K562 (cell line): Measurements from ENCODE around the gene BSN.
"Not testable (repeated sequence)": the region's sequence is repeated elsewhere in the genome, so short reads cannot be mapped to it uniquely, and the experiment has no call there.

ENCODE experiments used
- BMI1 ChIP-seq: fragments of 150-350 bp; IDR thresholded peaks from 2 replicates; pipeline ENCODE4 v1.6.1; 2014; ENCODE audit warnings: low read length
- DDX20 ChIP-seq: fragments of 450-650 bp; IDR thresholded peaks from 2 replicates; pipeline ENCODE4 v1.6.1; 2016; ENCODE audit warnings: missing genetic modification characterization, low read depth, mild to moderate bottlenecking, missing compliant biosample characterization, moderate library complexity
- ELF2 ChIP-seq: fragments of 250-450 bp; sonication (Bioruptor Pico); IDR thresholded peaks from 2 replicates; pipeline ENCODE4 v1.5.0; 2021; ENCODE audit warnings: mild to moderate bottlenecking
- HDAC6 ChIP-seq: IDR thresholded peaks from 2 replicates; pipeline ENCODE4 v1.6.1; 2012; ENCODE audit warnings: low read depth, mild to moderate bottlenecking, control low read depth, inconsistent platforms, low read length, moderate library complexity
- JUND ChIP-seq, 2 experiments: IDR thresholded peaks; 2 replicates in 1 of 2; 3 replicates in 1 of 2; pipeline ENCODE4 v1.6.1; 2011; ENCODE audit warnings: borderline replicate concordance in 2 of 2, low read depth in 2 of 2, low read length in 2 of 2, improper control_type of control experiment in 1 of 2, missing biosample characterization in 1 of 2, missing genetic modification characterization in 1 of 2, missing genetic modification reagents in 1 of 2
- MTA2 ChIP-seq: fragments of 450-650 bp; IDR thresholded peaks from 2 replicates; pipeline ENCODE4 v1.6.1; 2016; ENCODE audit warnings: low read depth
- POLR2AphosphoS5 ChIP-seq: IDR thresholded peaks from 2 replicates; pipeline ENCODE4 v1.6.1; 2011; ENCODE audit warnings: mild to moderate bottlenecking, low read depth, low read length, moderate library complexity; ENCODE audit not compliant: control insufficient read depth, insufficient read depth
- RHOXF2B ChIP-seq: fragments of 250-450 bp; sonication (Bioruptor Pico); conservative IDR thresholded peaks from 2 replicates; pipeline ENCODE4 v1.5.1; 2021
- TF ChIP-seq, protein P1 (sequence below), 2 experiments: IDR thresholded peaks; 2 replicates each; pipeline ENCODE4 v1.6.1; 2011; ENCODE audit warnings: borderline replicate concordance in 1 of 2, control low read depth in 1 of 2, low read depth in 1 of 2, low read length in 1 of 2, mild to moderate bottlenecking in 1 of 2, mixed read lengths in 1 of 2, moderate library complexity in 1 of 2; ENCODE audit not compliant: insufficient read depth in 1 of 2, insufficient read length in 1 of 2, poor library complexity in 1 of 2, severe bottlenecking in 1 of 2; ENCODE audit errors: extremely low read depth in 1 of 2
- TF ChIP-seq, protein P2 (sequence below): sonication (generic); formaldehyde crosslinking; IDR thresholded peaks from 2 replicates; pipeline ENCODE4 v1.9.0; 2022; ENCODE audit warnings: mild to moderate bottlenecking, missing genetic modification reagents
- TF ChIP-seq, protein P3 (sequence below), 2 experiments: fragments of 450-650 bp in 1 of 2; sonication (generic) in 1 of 2; formaldehyde crosslinking in 1 of 2; IDR thresholded peaks; 2 replicates each; pipeline versions ENCODE4 v1.7.1 to v1.9.0; 2016 to 2022; ENCODE audit warnings: inconsistent platforms in 1 of 2, mild to moderate bottlenecking in 1 of 2, missing genetic modification reagents in 1 of 2

DNA sequence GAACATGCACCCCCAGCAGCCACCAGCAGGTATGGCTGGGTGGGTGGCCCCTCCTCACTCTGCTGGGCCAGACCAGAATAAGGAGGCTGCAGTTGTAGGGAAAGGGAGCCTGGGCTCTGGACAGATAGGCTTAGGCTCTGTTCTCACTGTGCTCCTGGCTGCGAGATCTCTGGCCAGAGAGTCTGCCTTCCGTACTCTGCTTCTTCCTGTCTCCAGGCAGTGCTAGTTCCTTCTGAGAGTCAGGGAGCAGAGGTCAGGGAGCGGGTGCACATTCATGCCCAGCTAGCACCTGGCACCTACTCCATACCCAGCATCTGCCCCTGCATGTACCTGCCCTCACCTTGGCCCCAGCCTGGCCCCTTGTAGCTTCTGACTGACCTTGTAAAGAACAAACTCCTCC, 137.2 kb downstream of the BSN start:
- TF ChIP-seq, protein P1, sequence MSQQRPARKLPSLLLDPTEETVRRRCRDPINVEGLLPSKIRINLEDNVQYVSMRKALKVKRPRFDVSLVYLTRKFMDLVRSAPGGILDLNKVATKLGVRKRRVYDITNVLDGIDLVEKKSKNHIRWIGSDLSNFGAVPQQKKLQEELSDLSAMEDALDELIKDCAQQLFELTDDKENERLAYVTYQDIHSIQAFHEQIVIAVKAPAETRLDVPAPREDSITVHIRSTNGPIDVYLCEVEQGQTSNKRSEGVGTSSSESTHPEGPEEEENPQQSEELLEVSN (IDR thresholded peaks at IDR 0.05; ENCODE audit: borderline replicate concordance in 1 of 2, extremely low read depth in 1 of 2, insufficient read depth in 1 of 2, insufficient read length in 1 of 2, low read depth in 1 of 2, low read length in 1 of 2, poor library complexity in 1 of 2, severe bottlenecking in 1 of 2), result not testable (repeated sequence)
- not testable (repeated sequence) for TF ChIP-seq RHOXF2B (CRISPR knock-in tag); POLR2AphosphoS5; BMI1; DDX20 (tag); ELF2 (CRISPR knock-in tag); JUND (IDR thresholded peaks at IDR 0.05; ENCODE audit: borderline replicate concordance, low read depth, low read length); JUND (tag; IDR thresholded peaks at IDR 0.05; ENCODE audit: borderline replicate concordance, low read depth, low read length); HDAC6; MTA2
- TF ChIP-seq, protein P2, sequence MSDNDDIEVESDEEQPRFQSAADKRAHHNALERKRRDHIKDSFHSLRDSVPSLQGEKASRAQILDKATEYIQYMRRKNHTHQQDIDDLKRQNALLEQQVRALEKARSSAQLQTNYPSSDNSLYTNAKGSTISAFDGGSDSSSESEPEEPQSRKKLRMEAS (CRISPR knock-in tag), result not testable (repeated sequence)
- TF ChIP-seq, protein P3, sequence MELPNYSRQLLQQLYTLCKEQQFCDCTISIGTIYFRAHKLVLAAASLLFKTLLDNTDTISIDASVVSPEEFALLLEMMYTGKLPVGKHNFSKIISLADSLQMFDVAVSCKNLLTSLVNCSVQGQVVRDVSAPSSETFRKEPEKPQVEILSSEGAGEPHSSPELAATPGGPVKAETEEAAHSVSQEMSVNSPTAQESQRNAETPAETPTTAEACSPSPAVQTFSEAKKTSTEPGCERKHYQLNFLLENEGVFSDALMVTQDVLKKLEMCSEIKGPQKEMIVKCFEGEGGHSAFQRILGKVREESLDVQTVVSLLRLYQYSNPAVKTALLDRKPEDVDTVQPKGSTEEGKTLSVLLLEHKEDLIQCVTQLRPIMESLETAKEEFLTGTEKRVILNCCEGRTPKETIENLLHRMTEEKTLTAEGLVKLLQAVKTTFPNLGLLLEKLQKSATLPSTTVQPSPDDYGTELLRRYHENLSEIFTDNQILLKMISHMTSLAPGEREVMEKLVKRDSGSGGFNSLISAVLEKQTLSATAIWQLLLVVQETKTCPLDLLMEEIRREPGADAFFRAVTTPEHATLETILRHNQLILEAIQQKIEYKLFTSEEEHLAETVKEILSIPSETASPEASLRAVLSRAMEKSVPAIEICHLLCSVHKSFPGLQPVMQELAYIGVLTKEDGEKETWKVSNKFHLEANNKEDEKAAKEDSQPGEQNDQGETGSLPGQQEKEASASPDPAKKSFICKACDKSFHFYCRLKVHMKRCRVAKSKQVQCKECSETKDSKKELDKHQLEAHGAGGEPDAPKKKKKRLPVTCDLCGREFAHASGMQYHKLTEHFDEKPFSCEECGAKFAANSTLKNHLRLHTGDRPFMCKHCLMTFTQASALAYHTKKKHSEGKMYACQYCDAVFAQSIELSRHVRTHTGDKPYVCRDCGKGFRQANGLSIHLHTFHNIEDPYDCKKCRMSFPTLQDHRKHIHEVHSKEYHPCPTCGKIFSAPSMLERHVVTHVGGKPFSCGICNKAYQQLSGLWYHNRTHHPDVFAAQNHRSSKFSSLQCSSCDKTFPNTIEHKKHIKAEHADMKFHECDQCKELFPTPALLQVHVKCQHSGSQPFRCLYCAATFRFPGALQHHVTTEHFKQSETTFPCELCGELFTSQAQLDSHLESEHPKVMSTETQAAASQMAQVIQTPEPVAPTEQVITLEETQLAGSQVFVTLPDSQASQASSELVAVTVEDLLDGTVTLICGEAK (IDR thresholded peaks at IDR 0.05), result not testable (repeated sequence)
- TF ChIP-seq, protein P3 (CRISPR knock-in tag; IDR thresholded peaks at IDR 0.05), result not testable (repeated sequence)
